NB4 (cell line): Measurements from ENCODE around the gene PIGQ.

Experiments used
- MYC ChIP-seq: IDR thresholded peaks from 2 replicates; pipeline ENCODE4 v1.6.1; 2011; ENCODE audit warnings: low read depth, low read length
- POLR2A ChIP-seq: IDR thresholded peaks from 2 replicates; pipeline ENCODE4 v1.6.1; 2011; ENCODE audit warnings: mild to moderate bottlenecking; ENCODE audit not compliant: insufficient read length; ENCODE audit errors: extremely low read depth
- TF ChIP-seq, protein P1 (sequence below): IDR thresholded peaks from one replicate; pipeline ENCODE4 v1.5.1; 2012; ENCODE audit warnings: low read depth, low read length
- TF ChIP-seq, protein P2 (sequence below): IDR thresholded peaks from 2 replicates; pipeline ENCODE4 v1.6.1; 2011; ENCODE audit warnings: low read depth, low read length

- TF ChIP-seq, protein P1, sequence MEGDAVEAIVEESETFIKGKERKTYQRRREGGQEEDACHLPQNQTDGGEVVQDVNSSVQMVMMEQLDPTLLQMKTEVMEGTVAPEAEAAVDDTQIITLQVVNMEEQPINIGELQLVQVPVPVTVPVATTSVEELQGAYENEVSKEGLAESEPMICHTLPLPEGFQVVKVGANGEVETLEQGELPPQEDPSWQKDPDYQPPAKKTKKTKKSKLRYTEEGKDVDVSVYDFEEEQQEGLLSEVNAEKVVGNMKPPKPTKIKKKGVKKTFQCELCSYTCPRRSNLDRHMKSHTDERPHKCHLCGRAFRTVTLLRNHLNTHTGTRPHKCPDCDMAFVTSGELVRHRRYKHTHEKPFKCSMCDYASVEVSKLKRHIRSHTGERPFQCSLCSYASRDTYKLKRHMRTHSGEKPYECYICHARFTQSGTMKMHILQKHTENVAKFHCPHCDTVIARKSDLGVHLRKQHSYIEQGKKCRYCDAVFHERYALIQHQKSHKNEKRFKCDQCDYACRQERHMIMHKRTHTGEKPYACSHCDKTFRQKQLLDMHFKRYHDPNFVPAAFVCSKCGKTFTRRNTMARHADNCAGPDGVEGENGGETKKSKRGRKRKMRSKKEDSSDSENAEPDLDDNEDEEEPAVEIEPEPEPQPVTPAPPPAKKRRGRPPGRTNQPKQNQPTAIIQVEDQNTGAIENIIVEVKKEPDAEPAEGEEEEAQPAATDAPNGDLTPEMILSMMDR: no peak
- TF ChIP-seq, protein P2, sequence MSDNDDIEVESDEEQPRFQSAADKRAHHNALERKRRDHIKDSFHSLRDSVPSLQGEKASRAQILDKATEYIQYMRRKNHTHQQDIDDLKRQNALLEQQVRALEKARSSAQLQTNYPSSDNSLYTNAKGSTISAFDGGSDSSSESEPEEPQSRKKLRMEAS: no peak
- TF ChIP-seq POLR2A (no peak), MYC (no peak)
Measured at GRCh38 chr16:578232-578869, 8.6 kb downstream of the PIGQ start.
